ENCODE data around the gene HABP4. TPM values are rescaled to one million over a fixed set of nuclear protein-coding genes. Genes with fewer than 3 reads are reported as not detected.
A peak's percentile ranks its signal among the peaks of the same experiment; 100 is the strongest.

Gene HABP4
- total and polyA plus RNA-seq, 4 donors: 1.1 to 4.0 (median 2.9) TPM

GRCh38 chr9:96417661-96418082 lies 32.3 kb upstream of the HABP4 start:
- Histone ChIP-seq H3K27ac (ENCODE audit: low read depth in 1 of 2, low read length in 2 of 2) (peak overlapping the region; percentile 97 to 99), H3K27me3 (ENCODE audit: control insufficient read depth in 4 of 4, insufficient read depth in 4 of 4, low read length in 3 of 4) (no peaks in the 10 kb centered on the region), H3K36me3 (ENCODE audit: control insufficient read depth in 4 of 4, insufficient read depth in 3 of 4, low read depth in 1 of 4, low read length in 3 of 4) (no peaks in the 10 kb centered on the region), H3K9me3 (ENCODE audit: control insufficient read depth in 4 of 4, low read length in 3 of 4) (no peaks in the 10 kb centered on the region), H3K9ac (ENCODE audit: low read depth in 1 of 2, low read length in 2 of 2) (peak overlapping the region; percentile 36 to 53), H3K4me3 (ENCODE audit: low read depth in 1 of 3, low read length in 3 of 3) (peak overlapping the region; percentile 70 to 98 (median 84)), H3K4me1 (ENCODE audit: control insufficient read depth in 4 of 4, insufficient read depth in 4 of 4, low read length in 3 of 4) (peaks cover 4 to 31% (median 27%) of the 10 kb centered on the region in 4 donors)
- no peak for DNase-seq (ENCODE audit: low spot score)
- WGBS: under 1% methylated on average over 62 of the region's 62 CpGs
- no peak for TF ChIP-seq SP1 (IDR thresholded peaks at IDR 0.05)
- no peak for TF ChIP-seq REST (IDR thresholded peaks at IDR 0.05)
- TF ChIP-seq ATF3 (IDR thresholded peaks at IDR 0.05): no peak
- TF ChIP-seq YY1 (IDR thresholded peaks at IDR 0.05): no peak
- no peak for TF ChIP-seq GABPA (IDR thresholded peaks at IDR 0.05 in 1 of 2, conservative IDR thresholded peaks at IDR 0.05 in 1 of 2)
- TF ChIP-seq FOXA2 (IDR thresholded peaks at IDR 0.05): no peak
- no peak for TF ChIP-seq CTCF (IDR thresholded peaks at IDR 0.05; ENCODE audit: low read depth, low read length, missing input control)
- TF ChIP-seq HNF4A (conservative IDR thresholded peaks at IDR 0.05): no peak
- no peak for TF ChIP-seq TAF1 (conservative IDR thresholded peaks at IDR 0.05)
- TF ChIP-seq NR2F2 (IDR thresholded peaks at IDR 0.05): no peak
- TF ChIP-seq ZBTB33 (IDR thresholded peaks at IDR 0.05): no peak

- Histone ChIP-seq H3K9ac (ENCODE audit: low read depth in 1 of 2, low read length in 2 of 2) (peak within 1 kb of the TSS; percentile 66 to 88), H3K4me1 (ENCODE audit: control insufficient read depth in 4 of 4, insufficient read depth in 4 of 4, low read length in 3 of 4) (peaks cover 4 to 31% (median 27%) of the 10 kb centered on the region in 4 donors), H3K4me3 (ENCODE audit: low read depth in 1 of 3, low read length in 3 of 3) (peak within 1 kb of the TSS; percentile 85 to 98 (median 98)), H3K36me3 (ENCODE audit: control insufficient read depth in 4 of 4, insufficient read depth in 3 of 4, low read depth in 1 of 4, low read length in 3 of 4) (no peaks in the 10 kb centered on the region), H3K27ac (ENCODE audit: low read depth in 1 of 2, low read length in 2 of 2) (peak within 1 kb of the TSS; percentile 97 to 99), H3K27me3 (ENCODE audit: control insufficient read depth in 4 of 4, insufficient read depth in 4 of 4, low read length in 3 of 4) (no peaks in the 10 kb centered on the region), H3K9me3 (ENCODE audit: control insufficient read depth in 4 of 4, low read length in 3 of 4) (no peaks in the 10 kb centered on the region)
- DNase-seq (ENCODE audit: low spot score): peak; percentile 97
- TF ChIP-seq HNF4A (conservative IDR thresholded peaks at IDR 0.05): no peak
- peak in 1 of 2 donors; percentile 2 for TF ChIP-seq RAD21 (IDR thresholded peaks at IDR 0.05)
- TF ChIP-seq SP1 (IDR thresholded peaks at IDR 0.05): peak; percentile 68
- TF ChIP-seq MAX (IDR thresholded peaks at IDR 0.05): peak; percentile 29
- WGBS: under 1% methylated on average over 100 of the region's 100 CpGs
Observed at GRCh38 chr9:96418083-96418919, 31.7 kb upstream of the HABP4 start, which contains the start of gene ZNF367. ZNF367 (minus strand) TSS chr9:96418370; CDS start chr9:96418032, 338 bp downstream.

All from liver (tissue), 9 donors.